Epidermal melanocyte (primary cell): Measurements from ENCODE around the gene POLR2I.
"Not testable (repeated sequence)": the region's sequence is repeated elsewhere in the genome, so short reads cannot be mapped to it uniquely, and the experiment has no call there.

Experiments used
- DNase-seq: peaks from one replicate; pipeline ENCODE4 v3.0.0; 2011; ENCODE audit warnings: low spot score; ENCODE audit not compliant: insufficient read length

POLR2I gene

GRCh38 chr19:36101550-36102327 is 12.9 kb downstream of the POLR2I start:
- DNase-seq: no peak

GRCh38 chr19:36100476-36100875 is 14.2 kb downstream of the POLR2I start:
- DNase-seq: no peak

GRCh38 chr19:36099166-36099785 is 15.4 kb downstream of the POLR2I start:
- DNase-seq: no peak

- DNase-seq: no peak
Measured at GRCh38 chr19:36097036-36097435, 17.6 kb downstream of the POLR2I start.

GRCh38 chr19:36093687-36094086 is 21.0 kb downstream of the POLR2I start:
- DNase-seq: no peak

GRCh38 chr19:36093146-36093662 is 21.5 kb downstream of the POLR2I start:
- DNase-seq: no peak

GRCh38 chr19:36092566-36092965 is 22.1 kb downstream of the POLR2I start:
- DNase-seq: no peak

- no peak for DNase-seq
Measured at GRCh38 chr19:36090910-36091695, 23.6 kb downstream of the POLR2I start.

- no peak for DNase-seq
Measured at GRCh38 chr19:36089847-36090246, 24.8 kb downstream of the POLR2I start.

GRCh38 chr19:36086326-36086725 is 28.3 kb downstream of the POLR2I start:
- no peak for DNase-seq

- no peak for DNase-seq
Measured at GRCh38 chr19:36084231-36085009, 30.3 kb downstream of the POLR2I start.

GRCh38 chr19:36082916-36083315 is 31.8 kb downstream of the POLR2I start:
- DNase-seq: no peak

GRCh38 chr19:36081894-36082293 is 32.8 kb downstream of the POLR2I start:
- DNase-seq: no peak

- DNase-seq: no peak
Measured at GRCh38 chr19:36081385-36081784, 33.3 kb downstream of the POLR2I start.

GRCh38 chr19:36079389-36079945 is 35.2 kb downstream of the POLR2I start:
- no peak for DNase-seq

- no peak for DNase-seq
Measured at GRCh38 chr19:36073121-36073876, 41.4 kb downstream of the POLR2I start.

GRCh38 chr19:36072081-36072480 is 42.6 kb downstream of the POLR2I start:
- no peak for DNase-seq

GRCh38 chr19:36068810-36069499 is 45.7 kb downstream of the POLR2I start:
- DNase-seq: not testable (repeated sequence)

- no peak for DNase-seq
Measured at GRCh38 chr19:36067681-36068080, 47.0 kb downstream of the POLR2I start.

- no peak for DNase-seq
Measured at GRCh38 chr19:36064826-36065225, 49.8 kb downstream of the POLR2I start.
